Hepatocyte (in vitro differentiated cells): ENCODE results near the gene TMEM213. TPM values are rescaled to one million over a fixed set of nuclear protein-coding genes. Genes with fewer than 3 reads are reported as not detected.

Experiments used
- DNase-seq: peaks from one replicate; pipeline ENCODE4 v3.0.0-alpha.2; 2016; ENCODE audit warnings: low spot score
- H2AFZ ChIP-seq: fragments of 200-600 bp; sonication (generic); 2 replicates; pipeline ENCODE4 v1.6.0; 2016; ENCODE audit warnings: antibody characterized with exemption, mild to moderate bottlenecking
- H3K27ac ChIP-seq: fragments of 200-600 bp; sonication (generic); 2 replicates; pipeline ENCODE4 v1.5.1; 2016; ENCODE audit warnings: mild to moderate bottlenecking
- H3K27me3 ChIP-seq: fragments of 200-600 bp; sonication (generic); 2 replicates; pipeline ENCODE4 v1.6.1; 2016
- H3K36me3 ChIP-seq: fragments of 200-600 bp; sonication (generic); replicated peaks from 2 replicates; pipeline ENCODE4 v1.5.1; 2016; ENCODE audit warnings: low read depth; ENCODE audit not compliant: insufficient read depth
- H3K4me1 ChIP-seq: fragments of 200-600 bp; sonication (generic); 2 replicates; pipeline ENCODE4 v1.5.1; 2016; ENCODE audit warnings: mild to moderate bottlenecking, moderate library complexity; ENCODE audit not compliant: insufficient read depth
- H3K4me2 ChIP-seq: fragments of 200-600 bp; sonication (generic); 2 replicates; pipeline ENCODE4 v1.6.0; 2016
- H3K4me3 ChIP-seq: fragments of 200-600 bp; sonication (generic); 2 replicates; pipeline ENCODE4 v1.5.1; 2016; ENCODE audit warnings: mild to moderate bottlenecking
- H3K79me2 ChIP-seq: fragments of 200-600 bp; sonication (generic); 2 replicates; pipeline ENCODE4 v1.6.0; 2017; ENCODE audit warnings: mild to moderate bottlenecking
- H3K9me2 ChIP-seq: fragments of 200-600 bp; sonication (generic); replicated peaks from 2 replicates; pipeline ENCODE4 v1.6.0; 2017; ENCODE audit warnings: mild to moderate bottlenecking; ENCODE audit not compliant: insufficient read depth
- H3K9me3 ChIP-seq: fragments of 200-600 bp; sonication (generic); 2 replicates; pipeline ENCODE4 v1.5.1; 2016; ENCODE audit warnings: low read depth, mild to moderate bottlenecking
- H4K20me1 ChIP-seq: fragments of 200-600 bp; sonication (generic); 2 replicates; pipeline ENCODE4 v1.6.0; 2016; ENCODE audit warnings: mild to moderate bottlenecking; ENCODE audit not compliant: insufficient read depth, poor library complexity, severe bottlenecking
- CTCF ChIP-seq: fragments of 200-600 bp; sonication (generic); IDR thresholded peaks from 2 replicates; pipeline ENCODE4 v1.5.1; 2016; ENCODE audit warnings: antibody characterized with exemption, mild to moderate bottlenecking; ENCODE audit not compliant: poor library complexity
- EZH2 ChIP-seq: fragments of 200-600 bp; sonication (generic); IDR thresholded peaks from 2 replicates; pipeline ENCODE4 v1.6.1; 2016; ENCODE audit warnings: antibody characterized with exemption, mild to moderate bottlenecking, borderline replicate concordance
- EZH2phosphoT487 ChIP-seq: fragments of 200-600 bp; sonication (generic); IDR thresholded peaks from one replicate; pipeline ENCODE4 v1.6.1; 2018; ENCODE audit warnings: antibody characterized with exemption, mild to moderate bottlenecking, low read depth, moderate library complexity; ENCODE audit not compliant: unreplicated experiment, severe bottlenecking
- WGBS: methylation state at CpG from one replicate; pipeline ENCODE4 v1.1.6; 2016; ENCODE audit warnings: low lambda C conversion rate; ENCODE audit errors: missing lambda C conversion rate; 5-methylcytosine and 5-hydroxymethylcytosine counted together
- polyA plus RNA-seq: library from polyadenylated mRNA; unstranded; fragments of >200 nt; fragmentation: Nextera tagmentation; extraction: Ambion mirVana; gene quantifications from 2 replicates; pipeline ENCODE4 v1.2.1, GENCODE V29; 2016
- total RNA-seq: library from RNA; depleted of rRNA; stranded (reverse); fragments of >200 nt; gene quantifications from 2 replicates; pipeline ENCODE4 v1.2.3, GENCODE V29; 2014

The TMEM213 gene
- total and polyA plus RNA-seq, 2 experiments from 2014 or later, result 0.03 to 0.93 TPM

DNA sequence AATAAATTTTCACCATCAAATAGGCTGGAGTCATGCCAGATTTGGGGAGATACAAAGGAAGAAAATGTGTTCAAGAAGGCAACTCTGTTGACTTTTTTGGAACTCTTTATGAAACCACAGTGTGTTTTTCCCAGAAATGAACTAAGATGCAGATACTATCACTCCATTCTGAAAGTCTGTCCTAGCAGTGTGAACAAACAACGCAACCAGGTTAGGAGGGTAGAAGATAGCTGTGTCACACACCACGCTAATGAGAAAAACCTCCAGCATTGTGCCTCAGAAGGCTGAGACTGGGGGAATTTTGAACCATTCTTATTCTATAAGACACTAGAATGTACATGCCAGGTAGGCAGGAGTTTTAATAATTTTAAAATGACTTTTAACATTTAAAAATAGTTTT lies 16.2 kb downstream of the TMEM213 start:
- WGBS, result 94% methylated on average over 2 of the region's 2 CpGs
- Histone ChIP-seq H3K4me2 (no peak overlapping the region), H3K27me3 (no peaks in the 10 kb centered on the region), H4K20me1 (no peaks in the 10 kb centered on the region), H3K9me3 (no peaks in the 10 kb centered on the region), H3K9me2 (no peaks in the 10 kb centered on the region), H3K4me3 (no peak overlapping the region), H2AFZ (no peak overlapping the region), H3K36me3 (no peaks in the 10 kb centered on the region), H3K4me1 (no peaks in the 10 kb centered on the region), H3K79me2 (no peaks in the 10 kb centered on the region), H3K27ac (no peak overlapping the region)
- no peak for DNase-seq
- TF ChIP-seq EZH2phosphoT487 (no peak), EZH2 (no peak), CTCF (no peak)

- no peak overlapping the region for H3K27ac ChIP-seq
- no peaks in the 10 kb centered on the region for H3K9me2 ChIP-seq
- no peak overlapping the region for H2AFZ ChIP-seq
- H3K4me2 ChIP-seq, result no peak overlapping the region
- H3K36me3 ChIP-seq, result no peaks in the 10 kb centered on the region
- DNase-seq, result no peak
- no peaks in the 10 kb centered on the region for H3K79me2 ChIP-seq
- no peaks in the 10 kb centered on the region for H3K9me3 ChIP-seq
- H3K4me1 ChIP-seq, result no peaks in the 10 kb centered on the region
- no peaks in the 10 kb centered on the region for H3K27me3 ChIP-seq
- H3K4me3 ChIP-seq, result no peak overlapping the region
- 95% methylated on average over 1 of the region's 1 CpG for WGBS
- H4K20me1 ChIP-seq, result no peaks in the 10 kb centered on the region
- TF ChIP-seq EZH2, result no peak
- no peak for TF ChIP-seq EZH2phosphoT487
- TF ChIP-seq CTCF, result no peak
Measured at GRCh38 chr7:138814816-138815332, 17.1 kb downstream of the TMEM213 start.

- H3K36me3 ChIP-seq, result no peaks in the 10 kb centered on the region
- H3K9me3 ChIP-seq, result no peaks in the 10 kb centered on the region
- H4K20me1 ChIP-seq, result no peaks in the 10 kb centered on the region
- no peaks in the 10 kb centered on the region for H3K79me2 ChIP-seq
- TF ChIP-seq EZH2 (no peak), EZH2phosphoT487 (no peak), CTCF (no peak)
- no peaks in the 10 kb centered on the region for H3K4me1 ChIP-seq
- no peak overlapping the region for H3K4me3 ChIP-seq
- no peak for DNase-seq
- H3K27ac ChIP-seq, result no peak overlapping the region
- no peak overlapping the region for H3K4me2 ChIP-seq
- 83% methylated on average over 1 of the region's 1 CpG for WGBS
- no peaks in the 10 kb centered on the region for H3K9me2 ChIP-seq
- H3K27me3 ChIP-seq, result no peaks in the 10 kb centered on the region
- no peak overlapping the region for H2AFZ ChIP-seq
Measured at GRCh38 chr7:138816650-138817049, 18.9 kb downstream of the TMEM213 start.

GRCh38 chr7:138819625-138820024 lies 21.8 kb downstream of the TMEM213 start:
- WGBS, result 87% methylated on average over 3 of the region's 3 CpGs
- TF ChIP-seq EZH2phosphoT487 (no peak), CTCF (no peak), EZH2 (no peak)
- DNase-seq, result no peak

More at GRCh38 chr7:138819625-138820024, 21.8 kb downstream of the TMEM213 start:
- no peak overlapping the region for H3K27ac ChIP-seq
- H3K4me2 ChIP-seq, result no peak overlapping the region
- H3K9me2 ChIP-seq, result no peaks in the 10 kb centered on the region
- H3K36me3 ChIP-seq, result no peaks in the 10 kb centered on the region
- H4K20me1 ChIP-seq, result no peaks in the 10 kb centered on the region
- no peaks in the 10 kb centered on the region for H3K27me3 ChIP-seq
- no peaks in the 10 kb centered on the region for H3K4me1 ChIP-seq
- H3K4me3 ChIP-seq, result no peak overlapping the region
- no peaks in the 10 kb centered on the region for H3K79me2 ChIP-seq
- H3K9me3 ChIP-seq, result no peaks in the 10 kb centered on the region
- H2AFZ ChIP-seq, result no peak overlapping the region
